Keratinocyte (primary cell): ENCODE data around the gene CELF2.

Experiments used
- CTCF ChIP-seq, 3 experiments: IDR thresholded peaks in 1 of 3; conservative IDR thresholded peaks in 1 of 3; optimal IDR thresholded peaks in 1 of 3; 2 replicates in 2 of 3; 3 replicates in 1 of 3; pipeline versions ENCODE3 to v1.5.1; 2011; ENCODE audit warnings: low read length in 3 of 3, mild to moderate bottlenecking in 3 of 3, moderate library complexity in 2 of 3, control low read depth in 1 of 3, inconsistent platforms in 1 of 3; ENCODE audit not compliant: insufficient read depth in 2 of 3; ENCODE audit errors: extremely low read depth in 1 of 3
- EZH2 ChIP-seq: IDR thresholded peaks from one replicate; pipeline ENCODE4 v1.6.1; 2012; ENCODE audit warnings: inconsistent platforms, mild to moderate bottlenecking, low read length, moderate library complexity

- no peak for TF ChIP-seq EZH2
- no peak for TF ChIP-seq CTCF (optimal IDR thresholded peaks at IDR 0.05 in 1 of 3, IDR thresholded peaks at IDR 0.05 in 1 of 3, conservative IDR thresholded peaks at IDR 0.05 in 1 of 3; ENCODE audit: extremely low read depth in 1 of 3, insufficient read depth in 2 of 3, low read length in 3 of 3)
Observed at GRCh38 chr10:11282661-11283060, 265.0 kb downstream of the CELF2 start.
